WTC11 (cell line): ENCODE data around the gene ALKBH4. TPM values are rescaled to one million over a fixed set of nuclear protein-coding genes. Genes with fewer than 3 reads are reported as not detected.
"Not testable (repeated sequence)": the region's sequence is repeated elsewhere in the genome, so short reads cannot be mapped to it uniquely, and the experiment has no call there.

Source experiments
- ATAC-seq: fragments of 200-7000 bp; cut with Tn5 transposase; 2 replicates; pipeline ENCODE4 v1.10.0; 2021; ENCODE audit warnings: mild to moderate bottlenecking, moderate library complexity
- CTCF ChIA-PET: fragments of 300-600 bp; sonication (Branson Sonifier 250); formaldehyde crosslinking; loops from one replicate; lab custom pipeline; 2021; ENCODE audit warnings: antibody characterized with exemption; lab: Charles Lee
- POLR2A ChIA-PET: fragments of 350-600 bp; sonication (Branson Sonifier 250); formaldehyde crosslinking; loops from one replicate; lab custom pipeline; 2021; ENCODE audit warnings: antibody characterized with exemption; lab: Charles Lee
- DNase-seq: peaks from one replicate; pipeline ENCODE4 v3.0.0; 2021; ENCODE audit warnings: low spot score
- H3K27ac Mint-ChIP-seq: 2 replicates; pipeline ENCODE4 v1.8.0; 2021; ENCODE audit warnings: mixed read lengths
- H3K27me3 Mint-ChIP-seq: 2 replicates; pipeline ENCODE4 v1.8.0; 2021; ENCODE audit warnings: low read depth, mild to moderate bottlenecking, moderate library complexity, mixed read lengths
- H3K36me3 Mint-ChIP-seq: 2 replicates; pipeline ENCODE4 v1.8.0; 2021; ENCODE audit warnings: mixed read lengths
- H3K4me1 Mint-ChIP-seq: 2 replicates; pipeline ENCODE4 v1.8.0; 2022; ENCODE audit warnings: mixed read lengths
- H3K4me3 Mint-ChIP-seq: 2 replicates; pipeline ENCODE4 v1.8.0; 2021; ENCODE audit warnings: mild to moderate bottlenecking, moderate library complexity, mixed read lengths
- H3K9me3 Mint-ChIP-seq: 2 replicates; pipeline ENCODE4 v1.8.0; 2021; ENCODE audit warnings: mixed read lengths
- ARID4B ChIP-seq: sonication (generic); formaldehyde crosslinking; IDR thresholded peaks from 2 replicates; pipeline ENCODE4 v1.8.0; 2023; ENCODE audit warnings: missing genetic modification reagents, mild to moderate bottlenecking, borderline replicate concordance
- ATF3 ChIP-seq: sonication (generic); formaldehyde crosslinking; conservative IDR thresholded peaks from 2 replicates; pipeline ENCODE4 v1.8.1; 2022; ENCODE audit warnings: mild to moderate bottlenecking, missing genetic modification reagents
- CBFB ChIP-seq: sonication (generic); formaldehyde crosslinking; IDR thresholded peaks from 2 replicates; pipeline ENCODE4 v1.8.1; 2022; ENCODE audit warnings: mild to moderate bottlenecking, low read depth, missing genetic modification reagents
- CREM ChIP-seq: sonication (generic); formaldehyde crosslinking; IDR thresholded peaks from 2 replicates; pipeline ENCODE4 v1.8.1; 2022; ENCODE audit warnings: mild to moderate bottlenecking, missing genetic modification reagents, moderate library complexity
- E2F4 ChIP-seq: sonication (generic); formaldehyde crosslinking; IDR thresholded peaks from 2 replicates; pipeline ENCODE4 v1.8.1; 2022; ENCODE audit warnings: low read depth, mild to moderate bottlenecking, moderate library complexity, missing genetic modification reagents, borderline replicate concordance
- E2F5 ChIP-seq: sonication (generic); formaldehyde crosslinking; IDR thresholded peaks from 2 replicates; pipeline ENCODE4 v1.8.1; 2022; ENCODE audit warnings: mild to moderate bottlenecking, moderate library complexity, missing genetic modification reagents
- ELF4 ChIP-seq: sonication (generic); formaldehyde crosslinking; IDR thresholded peaks from 2 replicates; pipeline ENCODE4 v1.8.1; 2022; ENCODE audit warnings: low read depth, mild to moderate bottlenecking, moderate library complexity, missing genetic modification reagents
- ESRRA ChIP-seq: sonication (generic); formaldehyde crosslinking; IDR thresholded peaks from 2 replicates; pipeline ENCODE4 v1.8.1; 2022; ENCODE audit warnings: mild to moderate bottlenecking, missing genetic modification reagents, borderline replicate concordance
- FOXK1 ChIP-seq: sonication (generic); formaldehyde crosslinking; IDR thresholded peaks from 2 replicates; pipeline ENCODE4 v1.8.0; 2022; ENCODE audit warnings: mild to moderate bottlenecking, moderate library complexity, missing genetic modification reagents
- FOXP1 ChIP-seq: sonication (generic); formaldehyde crosslinking; IDR thresholded peaks from 2 replicates; pipeline ENCODE4 v1.8.0; 2022; ENCODE audit warnings: missing genetic modification reagents, mild to moderate bottlenecking, moderate library complexity, borderline replicate concordance
- GABPB1 ChIP-seq: sonication (generic); formaldehyde crosslinking; IDR thresholded peaks from 2 replicates; pipeline ENCODE4 v1.8.1; 2023; ENCODE audit warnings: mild to moderate bottlenecking, missing genetic modification reagents
- GRHL2 ChIP-seq: fragments of 250-450 bp; sonication (Bioruptor Pico); IDR thresholded peaks from 2 replicates; pipeline ENCODE4 v1.8.0; 2022; ENCODE audit warnings: mild to moderate bottlenecking, moderate library complexity; ENCODE audit not compliant: insufficient replicate concordance, severe bottlenecking
- IRF1 ChIP-seq: sonication (generic); formaldehyde crosslinking; IDR thresholded peaks from 2 replicates; pipeline ENCODE4 v1.8.0; 2023; ENCODE audit warnings: missing genetic modification reagents
- MYBL2 ChIP-seq: sonication (generic); formaldehyde crosslinking; IDR thresholded peaks from 2 replicates; pipeline ENCODE4 v1.8.1; 2023; ENCODE audit warnings: mild to moderate bottlenecking, moderate library complexity, missing genetic modification reagents
- NFATC4 ChIP-seq: fragments of 250-450 bp; sonication (Bioruptor Pico); IDR thresholded peaks from 2 replicates; pipeline ENCODE4 v1.9.0; 2021; ENCODE audit warnings: mild to moderate bottlenecking
- NFE2L1 ChIP-seq: sonication (generic); formaldehyde crosslinking; IDR thresholded peaks from 2 replicates; pipeline ENCODE4 v1.8.1; 2023; ENCODE audit warnings: missing genetic modification reagents
- NR3C1 ChIP-seq: sonication (generic); formaldehyde crosslinking; conservative IDR thresholded peaks from 2 replicates; pipeline ENCODE4 v1.8.1; 2023; ENCODE audit warnings: low read depth, mild to moderate bottlenecking, missing genetic modification reagents
- PREB ChIP-seq: sonication (generic); formaldehyde crosslinking; IDR thresholded peaks from 2 replicates; pipeline ENCODE4 v1.8.1; 2022; ENCODE audit warnings: mild to moderate bottlenecking, missing genetic modification reagents, moderate library complexity, borderline replicate concordance
- SP1 ChIP-seq: sonication (generic); formaldehyde crosslinking; conservative IDR thresholded peaks from 2 replicates; pipeline ENCODE4 v1.8.1; 2022; ENCODE audit warnings: missing genetic modification reagents
- TEAD1 ChIP-seq: sonication (generic); formaldehyde crosslinking; IDR thresholded peaks from 2 replicates; pipeline ENCODE4 v1.8.0; 2022; ENCODE audit warnings: mild to moderate bottlenecking, missing genetic modification reagents
- USF1 ChIP-seq: sonication (generic); formaldehyde crosslinking; IDR thresholded peaks from 2 replicates; pipeline ENCODE4 v1.8.0; 2022; ENCODE audit warnings: mild to moderate bottlenecking, missing genetic modification reagents
- ZNF232 ChIP-seq: sonication (generic); formaldehyde crosslinking; IDR thresholded peaks from 2 replicates; pipeline ENCODE4 v1.8.0; 2022; ENCODE audit warnings: mild to moderate bottlenecking, missing genetic modification reagents
- ZNF263 ChIP-seq: sonication (generic); formaldehyde crosslinking; IDR thresholded peaks from 2 replicates; pipeline ENCODE4 v1.8.1; 2022; ENCODE audit warnings: low read depth, mild to moderate bottlenecking, moderate library complexity, missing genetic modification reagents
- ZNF317 ChIP-seq: sonication (generic); formaldehyde crosslinking; IDR thresholded peaks from 2 replicates; pipeline ENCODE4 v1.8.1; 2023; ENCODE audit warnings: low read depth, mild to moderate bottlenecking, moderate library complexity, missing genetic modification reagents, borderline replicate concordance
- ZNF423 ChIP-seq: fragments of 250-450 bp; sonication (Bioruptor Pico); IDR thresholded peaks from 2 replicates; pipeline ENCODE4 v2.1.2; 2022; ENCODE audit warnings: mild to moderate bottlenecking, moderate library complexity
- ZSCAN18 ChIP-seq: fragments of 250-450 bp; sonication (Bioruptor Pico); IDR thresholded peaks from 2 replicates; pipeline ENCODE4 v2.1.2; 2022; ENCODE audit warnings: mild to moderate bottlenecking, moderate library complexity
- total RNA-seq: library from RNA; stranded (reverse); gene quantifications from 3 replicates; pipeline ENCODE4 v1.2.3, GENCODE V29; 2021

The ALKBH4 gene
- total RNA-seq, 1 experiment from 2014 or later: 20.4 TPM

- TF ChIP-seq CREM (CRISPR knock-in tag) (peak; percentile 79; the same call in 1 of the 2 replicates), ELF4 (CRISPR knock-in tag) (no peak), NFATC4 (CRISPR knock-in tag) (no peak), IRF1 (CRISPR knock-in tag) (0 out of 2 replicates have a peak, but pooled peaks have one; percentile 53), MYBL2 (CRISPR knock-in tag) (peak; percentile 88), ZNF232 (CRISPR knock-in tag) (no peak), ZNF263 (CRISPR knock-in tag) (peak; percentile 32; the same call in 1 of the 2 replicates), ZSCAN18 (no peak), ZNF423 (CRISPR knock-in tag) (no peak), TEAD1 (CRISPR knock-in tag) (peak; percentile 89), ARID4B (peak; percentile 92), NR3C1 (CRISPR knock-in tag) (no peak), GABPB1 (CRISPR knock-in tag) (peak; percentile 78), NFE2L1 (no peak), ATF3 (no peak), CBFB (peak; percentile 53; the same call in 1 of the 2 replicates), PREB (no peak), ZNF317 (CRISPR knock-in tag) (0 out of 2 replicates have a peak, but pooled peaks have one; percentile 9), FOXK1 (CRISPR knock-in tag) (peak; percentile 40; the same call in 1 of the 2 replicates), GRHL2 (no peak), ESRRA (CRISPR knock-in tag) (peak; percentile 46; the same call in 1 of the 2 replicates), E2F4 (no peak), SP1 (CRISPR knock-in tag) (peak; percentile 68), USF1 (CRISPR knock-in tag) (peak; percentile 59), FOXP1 (CRISPR knock-in tag) (peak; percentile 78; the same call in 1 of the 2 replicates), E2F5 (CRISPR knock-in tag) (peak; percentile 89)
Measured at GRCh38 chr7:102464577-102465280, at the start of gene ALKBH4, which contains the start of gene LRWD1 (continued).

- H3K4me3 Mint-ChIP-seq, H3K36me3 Mint-ChIP-seq, H3K9me3 Mint-ChIP-seq, CTCF ChIA-PET, H3K4me1 Mint-ChIP-seq, H3K27ac Mint-ChIP-seq, H3K27me3 Mint-ChIP-seq, ATAC-seq, POLR2A ChIA-PET: not testable (repeated sequence)
- DNase-seq: peak; percentile 23
Measured at GRCh38 chr7:102512642-102513221, 48.1 kb upstream of the ALKBH4 start.
